A673 (cell line): Measurements from ENCODE around the gene NTSR2.

Source experiments
- CTCF ChIP-seq: fragments of 300-800, 200-600 bp; sonication (generic); conservative IDR thresholded peaks from 2 replicates; pipeline ENCODE4 v1.5.1; 2017; ENCODE audit warnings: low read depth, mild to moderate bottlenecking, antibody characterized with exemption, low read length, moderate library complexity, mixed read lengths
- EZH2 ChIP-seq: fragments of 200-600 bp; sonication (generic); IDR thresholded peaks from 2 replicates; pipeline ENCODE4 v1.6.1; 2017; ENCODE audit warnings: borderline replicate concordance, low read depth, mild to moderate bottlenecking, mixed read lengths, antibody characterized with exemption, low read length; ENCODE audit not compliant: poor library complexity, severe bottlenecking

GRCh38 chr2:11718606-11719005 is 48.6 kb upstream of the NTSR2 start:
- TF ChIP-seq CTCF (no peak), EZH2 (no peak)
